Stomach smooth muscle (tissue), 2 donors: ENCODE data around the gene ARHGEF1.

Experiments used
- H3K27ac ChIP-seq: one replicate; pipeline ENCODE4 v1.7.0; 2013; ENCODE audit warnings: mild to moderate bottlenecking, low read length, inconsistent platforms
- H3K27me3 ChIP-seq, 2 donors: one replicate each; pipeline ENCODE4 v1.7.0; 2013; ENCODE audit warnings: low read length in 2 of 2; ENCODE audit not compliant: insufficient read depth in 2 of 2, control insufficient read depth in 1 of 2
- H3K36me3 ChIP-seq, 2 donors: one replicate each; pipeline ENCODE4 v1.7.0; 2013; ENCODE audit warnings: low read length in 2 of 2; ENCODE audit not compliant: control insufficient read depth in 2 of 2, insufficient read depth in 2 of 2
- H3K4me1 ChIP-seq: one replicate; pipeline ENCODE4 v1.7.0; 2013; ENCODE audit warnings: low read length; ENCODE audit not compliant: control insufficient read depth, insufficient read depth
- H3K4me3 ChIP-seq, 2 donors: one replicate each; pipeline ENCODE4 v1.7.0; 2013; ENCODE audit warnings: low read length in 2 of 2
- H3K9ac ChIP-seq, 2 donors: one replicate each; pipeline ENCODE4 v1.7.0; 2013; ENCODE audit warnings: low read length in 2 of 2, mild to moderate bottlenecking in 1 of 2
- H3K9me3 ChIP-seq, 2 donors: one replicate each; pipeline ENCODE4 v1.7.0; 2013; ENCODE audit warnings: low read length in 2 of 2; ENCODE audit not compliant: control insufficient read depth in 2 of 2
- donor health status: healthy.
- donor health status: Pancreatic carcinoma.

ARHGEF1 gene

DNA sequence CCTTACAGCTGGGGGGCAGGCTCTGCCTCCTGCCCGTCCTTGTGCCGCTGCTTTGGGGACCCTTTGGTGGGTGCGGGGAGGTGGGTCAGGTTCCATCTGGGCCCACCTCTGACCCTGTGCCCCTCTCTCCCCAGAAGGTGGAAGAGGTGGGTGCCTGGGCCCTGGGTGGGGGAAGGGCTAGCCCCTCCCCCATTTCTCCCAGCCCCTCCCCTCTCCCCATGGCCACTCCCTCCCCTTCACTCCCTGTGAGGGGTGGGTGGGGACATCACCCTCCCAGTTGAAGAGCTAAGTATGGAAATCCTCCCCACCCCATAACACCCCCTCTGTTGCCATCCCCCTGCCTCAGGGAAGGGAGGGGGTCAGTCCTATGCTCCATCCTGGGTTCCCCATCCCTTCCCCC is 14.2 kb downstream of the ARHGEF1 start:
- no peaks in the 10 kb centered on the region for H3K9me3 ChIP-seq
- no peaks in the 10 kb centered on the region for H3K4me1 ChIP-seq
- no peak overlapping the region for H3K9ac ChIP-seq
- no peak overlapping the region for H3K27ac ChIP-seq
- H3K27me3 ChIP-seq, result no peaks in the 10 kb centered on the region
- H3K36me3 ChIP-seq, result peaks cover 38 to 41% of the 10 kb centered on the region in 2 donors
- no peak overlapping the region for H3K4me3 ChIP-seq

- Histone ChIP-seq H3K27ac (no peak overlapping the region), H3K4me3 (no peak overlapping the region), H3K4me1 (no peaks in the 10 kb centered on the region), H3K36me3 (peaks cover 40 to 42% of the 10 kb centered on the region in 2 donors), H3K9ac (no peak overlapping the region), H3K9me3 (no peaks in the 10 kb centered on the region), H3K27me3 (no peaks in the 10 kb centered on the region)
These were observed 14.8 kb downstream of the ARHGEF1 start for GRCh38 chr19:41897820-41898219.

DNA sequence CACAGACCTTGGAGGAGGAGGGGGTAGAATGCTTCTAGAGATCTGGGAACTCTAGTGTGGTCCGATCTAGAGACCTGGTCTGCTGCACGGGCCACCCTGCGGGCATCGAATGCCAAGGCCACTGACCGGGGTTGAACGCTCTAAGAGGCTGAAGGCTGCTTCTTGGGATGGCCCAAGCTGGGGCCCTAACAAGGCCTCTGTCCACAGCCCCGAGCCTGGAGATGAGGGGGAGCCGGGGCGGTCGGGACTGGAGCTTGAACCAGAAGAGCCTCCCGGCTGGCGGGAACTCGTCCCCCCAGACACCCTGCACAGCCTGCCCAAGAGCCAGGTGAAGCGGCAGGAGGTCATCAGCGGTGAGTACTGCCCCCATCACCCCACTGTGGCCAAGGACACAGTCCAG is 15.3 kb downstream of the ARHGEF1 start:
- Histone ChIP-seq H3K27me3 (no peaks in the 10 kb centered on the region), H3K4me1 (no peaks in the 10 kb centered on the region), H3K36me3 (peaks cover 44 to 45% of the 10 kb centered on the region in 2 donors), H3K9ac (no peak overlapping the region), H3K27ac (no peak overlapping the region), H3K9me3 (no peaks in the 10 kb centered on the region), H3K4me3 (no peak overlapping the region)

DNA sequence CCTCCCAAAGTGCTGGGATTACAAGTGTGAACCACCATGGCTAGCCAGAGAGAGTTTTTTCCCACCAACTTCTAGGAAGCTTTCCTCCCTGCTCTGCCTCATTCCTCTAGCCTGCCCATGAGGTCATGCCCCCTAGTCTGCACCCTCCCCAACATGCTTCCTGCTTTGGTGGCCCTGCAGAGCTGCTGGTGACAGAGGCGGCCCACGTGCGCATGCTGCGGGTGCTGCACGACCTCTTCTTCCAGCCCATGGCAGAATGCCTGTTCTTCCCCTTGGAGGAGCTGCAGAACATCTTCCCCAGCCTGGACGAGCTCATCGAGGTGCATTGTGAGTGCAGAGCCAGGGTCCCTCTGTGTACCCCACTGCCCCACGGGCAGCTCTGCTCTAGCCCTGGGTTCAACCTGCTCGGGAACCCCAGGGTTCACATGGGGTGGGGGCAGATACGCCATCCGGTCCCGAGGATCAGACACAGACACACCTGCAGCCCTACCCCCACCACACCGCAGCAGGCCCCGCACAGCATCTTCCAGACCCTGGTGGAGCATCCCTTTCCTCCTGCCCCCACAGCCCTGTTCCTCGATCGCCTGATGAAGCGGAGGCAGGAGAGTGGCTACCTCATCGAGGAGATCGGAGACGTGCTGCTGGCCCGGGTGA is 18.9 kb downstream of the ARHGEF1 start:
- Histone ChIP-seq H3K36me3 (peaks cover 43 to 49% of the 10 kb centered on the region in 2 donors), H3K27ac (no peak overlapping the region), H3K9me3 (no peaks in the 10 kb centered on the region), H3K4me3 (no peak overlapping the region), H3K9ac (no peak overlapping the region), H3K4me1 (no peaks in the 10 kb centered on the region), H3K27me3 (no peaks in the 10 kb centered on the region)

DNA sequence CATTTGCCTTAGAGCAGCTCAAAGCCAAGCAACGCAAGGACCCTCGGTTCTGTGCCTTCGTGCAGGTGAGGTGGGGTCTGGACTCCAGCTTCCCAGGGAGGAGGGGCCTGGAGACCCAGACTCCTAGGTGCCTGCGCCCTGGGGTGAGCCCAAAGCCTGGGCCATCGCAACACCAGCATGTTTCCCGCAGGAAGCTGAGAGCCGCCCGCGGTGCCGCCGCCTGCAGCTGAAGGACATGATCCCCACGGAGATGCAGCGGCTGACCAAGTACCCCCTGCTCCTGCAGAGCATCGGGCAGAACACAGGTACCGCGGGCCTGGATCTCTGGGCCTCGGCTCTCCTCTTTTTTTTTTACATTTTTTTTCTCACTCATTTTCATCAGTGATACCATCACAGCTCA is 19.6 kb downstream of the ARHGEF1 start:
- Histone ChIP-seq H3K4me3 (no peak overlapping the region), H3K27me3 (no peaks in the 10 kb centered on the region), H3K27ac (no peak overlapping the region), H3K9ac (no peak overlapping the region), H3K4me1 (no peaks in the 10 kb centered on the region), H3K36me3 (peaks cover 43 to 49% of the 10 kb centered on the region in 2 donors), H3K9me3 (no peaks in the 10 kb centered on the region)

DNA sequence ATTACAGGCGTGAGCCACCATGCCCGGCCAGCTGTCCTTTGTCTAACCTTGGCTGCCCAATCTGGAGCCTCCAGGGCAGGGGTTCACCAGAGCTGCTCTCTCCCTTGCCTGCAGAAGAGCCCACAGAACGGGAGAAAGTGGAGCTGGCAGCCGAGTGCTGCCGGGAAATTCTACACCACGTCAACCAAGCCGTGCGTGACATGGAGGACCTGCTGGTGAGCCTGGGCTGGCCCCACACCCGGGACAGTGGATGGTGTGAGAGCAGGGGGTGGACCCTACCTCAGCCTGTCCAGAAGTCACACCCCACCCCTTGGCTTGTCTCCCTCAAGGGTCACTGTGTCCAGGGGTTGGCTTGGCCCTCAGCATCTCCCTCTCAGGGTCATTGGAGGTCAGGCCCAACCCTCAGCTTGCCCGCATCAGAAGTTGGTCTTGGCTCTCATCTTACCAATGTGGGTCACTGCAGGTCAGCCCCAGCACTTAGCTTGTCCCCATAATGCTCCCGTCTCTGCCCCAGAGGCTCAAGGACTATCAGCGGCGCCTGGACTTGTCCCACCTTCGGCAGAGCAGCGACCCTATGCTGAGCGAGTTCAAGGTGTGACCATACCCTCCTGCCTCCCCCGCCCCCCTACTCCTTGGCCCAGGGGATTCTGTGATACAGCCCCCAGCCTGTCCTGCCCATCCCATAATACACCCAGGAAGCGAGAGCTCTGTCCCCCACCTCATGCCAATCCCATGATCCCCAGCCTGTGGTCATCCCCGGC is 20.4 kb downstream of the ARHGEF1 start:
- Histone ChIP-seq H3K27me3 (no peaks in the 10 kb centered on the region), H3K9ac (no peak overlapping the region), H3K4me3 (no peak overlapping the region), H3K9me3 (no peaks in the 10 kb centered on the region), H3K27ac (no peak overlapping the region), H3K4me1 (no peaks in the 10 kb centered on the region), H3K36me3 (peaks cover 39 to 46% of the 10 kb centered on the region in 2 donors)

DNA sequence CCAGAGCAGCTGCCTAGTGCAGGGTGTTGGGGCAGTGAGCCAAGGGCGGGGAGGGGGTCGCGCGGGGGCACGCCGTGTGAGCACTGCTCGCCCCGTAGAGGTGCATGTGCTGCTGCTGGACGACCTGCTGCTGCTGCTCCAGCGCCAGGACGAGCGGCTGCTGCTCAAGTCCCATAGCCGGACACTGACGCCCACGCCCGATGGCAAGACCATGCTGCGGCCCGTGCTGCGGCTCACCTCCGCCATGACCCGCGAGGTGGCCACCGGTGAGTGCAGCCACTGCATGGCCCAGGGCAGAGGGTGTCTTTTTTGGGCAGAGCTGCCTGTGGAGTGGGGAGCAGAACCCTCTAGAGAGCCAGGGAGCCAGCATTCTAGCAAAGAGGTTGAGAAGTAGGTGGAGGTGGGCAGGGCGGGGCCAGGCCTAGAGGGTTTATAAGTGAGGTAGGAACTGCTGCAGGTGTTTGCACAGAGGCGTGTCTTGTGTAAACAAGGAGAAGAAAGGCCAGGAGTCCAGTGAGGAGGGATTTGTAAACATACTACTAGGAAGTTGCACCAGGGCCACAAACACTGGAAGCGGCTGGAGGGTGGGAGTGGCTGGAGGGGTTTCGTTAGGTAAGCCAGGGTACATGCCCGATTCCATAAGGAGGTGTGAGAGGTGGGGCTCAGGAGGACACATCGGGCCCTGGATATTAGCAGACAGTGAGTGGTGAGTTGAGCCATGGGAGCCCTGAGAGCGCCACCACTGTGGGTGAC is 21.3 kb downstream of the ARHGEF1 start:
- no peaks in the 10 kb centered on the region for H3K4me1 ChIP-seq
- peaks cover 36 to 40% of the 10 kb centered on the region in 2 donors for H3K36me3 ChIP-seq
- H3K27me3 ChIP-seq, result peaks cover 0 to 4% of the 10 kb centered on the region in 2 donors
- H3K4me3 ChIP-seq, result no peak overlapping the region
- H3K9me3 ChIP-seq, result no peaks in the 10 kb centered on the region
- H3K27ac ChIP-seq, result no peak overlapping the region
- no peak overlapping the region for H3K9ac ChIP-seq

GRCh38 chr19:41905273-41906002 is 22.5 kb downstream of the ARHGEF1 start:
- no peak overlapping the region for H3K4me3 ChIP-seq
- no peaks in the 10 kb centered on the region for H3K9me3 ChIP-seq
- no peak overlapping the region for H3K9ac ChIP-seq
- H3K36me3 ChIP-seq, result peaks cover 32 to 37% of the 10 kb centered on the region in 2 donors
- no peak overlapping the region for H3K27ac ChIP-seq
- no peaks in the 10 kb centered on the region for H3K4me1 ChIP-seq
- peaks cover 4 to 5% of the 10 kb centered on the region in 2 donors for H3K27me3 ChIP-seq

DNA sequence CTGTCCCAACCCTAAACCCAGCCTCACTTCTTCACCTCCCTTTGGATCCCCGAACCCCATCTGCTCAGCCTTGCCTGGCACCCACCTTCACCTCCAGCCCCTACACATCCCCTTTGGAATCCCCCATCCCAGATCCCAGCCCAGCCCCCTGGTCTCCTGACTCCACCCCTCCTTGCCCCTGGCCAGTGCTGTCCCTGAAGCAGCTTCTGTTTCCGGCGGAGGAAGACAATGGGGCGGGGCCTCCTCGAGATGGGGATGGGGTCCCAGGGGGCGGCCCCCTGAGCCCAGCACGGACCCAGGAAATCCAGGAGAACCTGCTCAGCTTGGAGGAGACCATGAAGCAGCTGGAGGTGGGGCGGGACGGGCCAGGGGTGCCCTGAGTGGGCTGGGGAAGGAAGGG is 23.3 kb downstream of the ARHGEF1 start:
- H3K27me3 ChIP-seq, result peaks cover 5 to 11% of the 10 kb centered on the region in 2 donors
- H3K9ac ChIP-seq, result no peak overlapping the region
- no peaks in the 10 kb centered on the region for H3K9me3 ChIP-seq
- H3K4me1 ChIP-seq, result no peaks in the 10 kb centered on the region
- peaks cover 31 to 36% of the 10 kb centered on the region in 2 donors for H3K36me3 ChIP-seq
- H3K4me3 ChIP-seq, result no peak overlapping the region
- H3K27ac ChIP-seq, result no peak overlapping the region

DNA sequence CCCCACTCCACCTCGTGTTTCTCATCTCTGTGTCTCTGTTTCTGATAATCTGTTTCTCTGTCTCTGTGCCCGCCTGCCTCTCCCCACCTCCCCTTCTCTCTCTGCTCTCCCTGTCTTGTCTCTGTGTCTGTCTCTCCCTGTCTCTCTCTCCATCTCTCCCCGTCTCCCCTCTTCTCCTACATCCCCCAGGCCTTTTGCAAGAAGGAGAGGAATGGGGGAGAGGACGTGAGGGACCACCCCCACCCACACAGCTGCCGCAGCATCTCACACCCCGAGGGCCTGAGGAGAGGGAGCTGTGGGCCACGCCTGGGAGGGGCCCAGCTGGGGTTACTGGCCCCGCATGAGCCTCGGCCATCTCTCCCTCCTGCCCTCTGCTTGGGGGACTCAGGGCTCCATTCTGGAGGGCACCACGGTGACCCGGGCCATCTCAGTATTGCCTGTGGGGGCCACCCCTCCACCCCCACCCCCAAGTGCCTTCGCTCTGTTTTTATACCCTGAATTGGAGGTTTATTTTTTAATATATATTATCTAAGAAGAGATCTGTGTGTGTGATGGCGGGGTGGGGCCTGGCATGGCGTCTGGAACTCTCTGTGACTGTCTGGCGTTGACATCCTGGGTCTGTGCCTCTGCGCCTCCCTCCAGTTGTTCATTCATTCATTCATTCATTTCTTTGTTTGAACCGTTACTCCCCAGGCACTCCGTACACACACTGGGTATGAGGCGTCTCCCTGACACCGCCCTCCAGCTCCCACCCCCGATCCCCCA is 24.1 kb downstream of the ARHGEF1 start:
- Histone ChIP-seq H3K4me1 (no peaks in the 10 kb centered on the region), H3K4me3 (no peak overlapping the region), H3K9me3 (no peaks in the 10 kb centered on the region), H3K36me3 (peaks cover 25 to 33% of the 10 kb centered on the region in 2 donors), H3K27ac (no peak overlapping the region), H3K27me3 (peaks cover 11 to 19% of the 10 kb centered on the region in 2 donors), H3K9ac (no peak overlapping the region)
